GM23248 (cell line): ENCODE results near the gene GPR3.

Experiments
- EZH2 ChIP-seq: fragments of 200-600 bp; sonication (generic); IDR thresholded peaks from 2 replicates; pipeline ENCODE4 v1.6.1; 2018; ENCODE audit warnings: antibody characterized with exemption, mild to moderate bottlenecking; ENCODE audit not compliant: insufficient read depth, poor library complexity, severe bottlenecking
- EZH2phosphoT487 ChIP-seq: fragments of 200-600 bp; sonication (generic); IDR thresholded peaks from 2 replicates; pipeline ENCODE4 v1.6.1; 2018; ENCODE audit warnings: antibody characterized with exemption, moderate library complexity, mild to moderate bottlenecking, low read depth; ENCODE audit not compliant: insufficient read depth

GRCh38 chr1:27358928-27359313 is 33.5 kb upstream of the GPR3 start:
- no peak for TF ChIP-seq EZH2
- TF ChIP-seq EZH2phosphoT487: no peak
